Measurements from ENCODE around the gene FAM168A.

GRCh38 chr11:73577496-73577917 is 20.4 kb downstream of the FAM168A start:
- TF ChIP-seq CTCF (IDR thresholded peaks at IDR 0.05), result no peak
- no peak for TF ChIP-seq E2F4 (CRISPR knock-in tag; IDR thresholded peaks at IDR 0.05; ENCODE audit: borderline replicate concordance, low read depth)
- TF ChIP-seq SP1 (CRISPR knock-in tag; conservative IDR thresholded peaks at IDR 0.05), result no peak
- no peak for TF ChIP-seq ATF2 (CRISPR knock-in tag; IDR thresholded peaks at IDR 0.05; ENCODE audit: borderline replicate concordance, low read depth)
